Measurements from ENCODE around the gene RPN1. TPM values are rescaled to one million over a fixed set of nuclear protein-coding genes. Genes with fewer than 3 reads are reported as not detected.

The RPN1 gene
- total and polyA plus RNA-seq, 10 of the 15 experiments (the other 5 are each of a cell fraction or from before 2014, with no cell fraction given), result 56.1 to 266 (median 157) TPM

- no peak for TF ChIP-seq USF1 (IDR thresholded peaks at IDR 0.05; ENCODE audit: borderline replicate concordance, extremely low read length, insufficient read depth, low read depth, low read length)
- no peak for TF ChIP-seq WRNIP1 (IDR thresholded peaks at IDR 0.05; ENCODE audit: borderline replicate concordance, low read depth, low read length)
These were observed 18.3 kb downstream of the RPN1 start (continued) for GRCh38 chr3:128632301-128632700.

GRCh38 chr3:128629936-128630335 lies 20.7 kb downstream of the RPN1 start:
- no peak for TF ChIP-seq HCFC1 (IDR thresholded peaks at IDR 0.05; ENCODE audit: low read length)
- no peak for TF ChIP-seq ZNF217 (IDR thresholded peaks at IDR 0.05)
- TF ChIP-seq SMC3 (IDR thresholded peaks at IDR 0.05; ENCODE audit: borderline replicate concordance, low read length), result no peak
- no peak for TF ChIP-seq IRF3 (IDR thresholded peaks at IDR 0.05)
- TF ChIP-seq ZNF687 (IDR thresholded peaks at IDR 0.05), result no peak
- TF ChIP-seq ZBTB4 (CRISPR knock-in tag; IDR thresholded peaks at IDR 0.05), result no peak
- TF ChIP-seq USF1 (IDR thresholded peaks at IDR 0.05; ENCODE audit: borderline replicate concordance, extremely low read length, insufficient read depth, low read depth, low read length), result no peak
- TF ChIP-seq JUNB (IDR thresholded peaks at IDR 0.05), result no peak
- no peak for TF ChIP-seq BRCA1 (IDR thresholded peaks at IDR 0.05; ENCODE audit: low read depth, low read length)
- no peak for TF ChIP-seq RELA (IDR thresholded peaks at IDR 0.05; ENCODE audit: borderline replicate concordance, partially characterized antibody)
- SMC1A ChIA-PET (ENCODE audit: uncharacterized antibody, unreplicated experiment), result no interaction called here
- H4K20me1 ChIP-seq (ENCODE audit: control insufficient read depth, insufficient read depth), result no peaks in the 10 kb centered on the region
- ATAC-seq (no peak), DNase-seq (ENCODE audit: low read depth, low spot score) (no peak), FAIRE-seq (no peak)
- H3K79me2 ChIP-seq (ENCODE audit: control insufficient read depth, insufficient read depth, low read length), result no peaks in the 10 kb centered on the region
- BruUV-seq (replicated peaks), result no TSS peak
- CTCF ChIA-PET, result interaction anchor here (1.0 to 1.6 kb wide), 2 partner anchors 11 to 12 kb away, joined by 3 to 8 read pairs; no protein-coding TSS in a partner anchor
- in situ Hi-C loops (cut with MboI), result no loop called here
- peaks cover 19 to 34% of the 10 kb centered on the region in 2 experiments for H3K36me3 ChIP-seq (ENCODE audit: control insufficient read depth in 2 of 2, insufficient read depth in 2 of 2, low read length in 1 of 2)
- no peak overlapping the region for H2AFZ ChIP-seq (ENCODE audit: control insufficient read depth, low read depth, low read length)
- no peaks in the 10 kb centered on the region for H3K4me1 ChIP-seq (ENCODE audit: control insufficient read depth, insufficient read depth, low read length)
- H3K4me2 ChIP-seq (ENCODE audit: control insufficient read depth, insufficient read depth), result no peak overlapping the region
- H3K4me3 ChIP-seq, result no peak overlapping the region
- RAD21 ChIA-PET (ENCODE audit: unreplicated experiment), result no interaction called here
- intact Hi-C loops (cut with micrococcal nuclease; ENCODE audit: unreplicated experiment), result no loop called here
- no peak overlapping the region for H3K27ac ChIP-seq (ENCODE audit: control insufficient read depth, insufficient read depth)
- over 99% methylated on average over 7 of the region's 7 CpGs for WGBS (ENCODE audit: insufficient coverage, insufficient replicate concordance, low lambda C conversion rate, missing lambda C conversion rate)
- H3K9me3 ChIP-seq (replicated peaks; ENCODE audit: control insufficient read depth, insufficient read depth, low read length), result no peaks in the 10 kb centered on the region
- H3K27me3 ChIP-seq (replicated peaks in 1 of 2; ENCODE audit: control insufficient read depth in 2 of 2, insufficient read depth in 2 of 2, low read length in 1 of 2), result no peaks in the 10 kb centered on the region
- no peak overlapping the region for H3K9ac ChIP-seq (ENCODE audit: control insufficient read depth, insufficient read depth, low read length)
- POLR2A ChIA-PET, result no interaction called here

All from GM12878 (cell line).